HG03565 (cell line): ENCODE results near the gene NUDT12.

ENCODE experiments used
- ATAC-seq: cut with Tn5 transposase; IDR thresholded peaks from one replicate; pipeline ENCODE4 v1.9.1; 2021; ENCODE audit warnings: mild to moderate bottlenecking, moderate library complexity; ENCODE audit not compliant: unreplicated experiment

Gene NUDT12

DNA sequence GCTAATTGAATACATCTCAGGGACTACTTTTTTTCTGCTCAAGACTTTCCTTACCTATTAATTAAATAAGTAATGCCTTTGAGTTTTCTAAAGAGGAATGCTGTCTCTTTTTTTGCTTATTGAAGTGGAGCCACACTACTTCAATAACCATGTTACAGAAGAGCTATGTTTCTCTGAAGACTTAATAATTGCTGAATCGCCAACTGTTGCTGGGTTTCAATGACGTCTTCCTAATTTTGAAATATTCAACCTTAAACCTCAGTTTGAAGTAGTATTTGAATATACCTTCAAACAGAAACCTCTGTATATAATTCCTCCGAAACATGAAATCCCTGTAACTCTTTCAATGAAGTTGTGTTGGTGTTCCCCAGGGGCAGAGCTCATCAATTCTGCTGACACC, 21.0 kb downstream of the NUDT12 start:
- ATAC-seq: no peak

- ATAC-seq: peak; percentile 41
These were observed 21.5 kb downstream of the NUDT12 start for GRCh38 chr5:103541114-103541513.

- ATAC-seq: no peak
These were observed 22.9 kb downstream of the NUDT12 start for GRCh38 chr5:103539376-103540330.

DNA sequence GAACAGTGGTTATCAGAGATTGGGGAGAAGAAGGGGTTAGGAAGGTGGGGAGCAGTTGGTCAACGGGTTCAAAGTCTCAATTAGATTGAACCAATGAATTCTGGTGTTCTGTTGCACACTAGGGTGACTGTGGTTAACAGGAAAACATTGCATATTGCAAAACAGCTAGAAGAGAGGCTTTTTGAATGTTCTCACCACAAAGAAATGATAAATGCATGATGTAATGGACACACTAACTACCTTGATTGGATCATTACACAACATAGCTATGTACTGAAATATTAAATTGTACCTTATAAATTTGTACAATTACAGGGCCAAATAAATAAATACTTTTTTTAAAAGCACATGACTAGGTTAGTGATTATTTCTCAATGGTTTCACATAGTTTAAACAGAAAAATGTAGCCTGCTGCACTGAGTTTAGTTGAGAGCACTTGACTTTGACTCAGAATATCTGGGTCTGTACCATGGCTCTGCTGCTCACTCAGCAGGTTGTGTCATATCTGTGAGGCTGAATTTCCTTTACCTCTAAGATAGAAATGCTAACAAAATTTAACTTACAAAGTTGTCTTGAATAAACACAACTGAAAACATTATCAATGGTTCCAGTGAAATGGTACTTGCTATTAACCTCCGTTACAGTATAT, 30.4 kb downstream of the NUDT12 start:
- no peak for ATAC-seq

- ATAC-seq: no peak
These were observed 36.2 kb downstream of the NUDT12 start for GRCh38 chr5:103526164-103526915.

GRCh38 chr5:103525361-103525760, 37.2 kb downstream of the NUDT12 start:
- no peak for ATAC-seq

DNA sequence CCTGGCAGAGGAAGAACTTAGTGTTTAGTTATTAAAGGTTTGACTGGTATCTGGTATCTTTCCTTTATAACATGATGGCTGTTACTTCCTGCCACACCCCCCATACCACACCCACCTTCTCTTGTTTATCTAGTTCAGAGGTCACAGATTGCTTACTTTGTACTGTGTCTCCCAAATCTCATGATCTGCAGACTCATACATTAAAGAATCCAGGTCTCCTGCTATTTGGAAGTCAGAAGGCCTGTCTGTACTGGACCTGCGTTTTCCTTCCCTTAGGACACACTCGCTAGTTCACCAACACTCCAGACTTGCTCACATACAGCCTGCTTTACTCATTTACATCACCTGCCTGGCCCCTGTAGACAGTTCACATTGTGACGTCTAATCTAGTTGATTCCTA, 39.3 kb downstream of the NUDT12 start:
- no peak for ATAC-seq

DNA sequence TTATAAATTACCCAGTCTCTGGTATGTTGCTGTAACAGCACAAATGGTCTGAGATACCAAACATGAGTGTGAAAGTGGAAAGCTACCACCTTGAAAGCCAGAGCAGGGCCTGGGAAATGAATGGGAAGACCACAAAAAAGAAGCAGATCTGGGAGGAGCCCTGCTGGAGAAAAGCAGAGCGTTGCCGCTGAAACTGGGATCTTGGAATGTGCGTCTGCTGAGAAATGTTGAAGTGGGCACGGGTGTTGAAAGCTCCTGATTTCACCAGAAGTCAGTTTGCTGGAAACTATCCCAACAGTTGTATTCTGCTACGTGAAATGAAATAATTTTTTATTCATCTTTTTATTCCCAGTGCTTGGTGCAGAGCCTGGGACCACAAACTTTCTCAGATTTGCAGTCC, 40.0 kb downstream of the NUDT12 start:
- no peak for ATAC-seq

DNA sequence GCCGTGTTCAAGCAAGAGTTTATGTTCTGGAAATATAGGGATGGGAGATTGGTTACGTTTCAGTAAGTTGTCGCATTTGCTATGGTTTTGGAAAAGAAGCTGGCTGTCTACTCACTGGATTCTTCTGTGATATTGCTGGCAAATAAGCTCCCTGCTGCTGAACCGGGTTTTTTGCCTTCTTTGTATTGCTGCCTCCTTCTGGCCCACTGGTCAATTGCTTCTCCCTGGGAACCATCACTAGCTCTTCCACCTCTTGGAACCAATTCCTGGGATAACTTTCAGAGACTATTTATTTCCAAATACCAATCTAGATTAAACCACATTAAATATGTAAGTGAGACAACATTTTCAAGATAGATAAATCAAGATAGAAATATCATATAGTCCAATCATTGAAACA, 43.0 kb downstream of the NUDT12 start:
- ATAC-seq: no peak

- no peak for ATAC-seq
These were observed 48.2 kb downstream of the NUDT12 start for GRCh38 chr5:103514371-103514770.

- no peak for ATAC-seq
These were observed 48.9 kb downstream of the NUDT12 start for GRCh38 chr5:103513701-103514100.

GRCh38 chr5:103512500-103512899, 50.1 kb downstream of the NUDT12 start:
- no peak for ATAC-seq

DNA sequence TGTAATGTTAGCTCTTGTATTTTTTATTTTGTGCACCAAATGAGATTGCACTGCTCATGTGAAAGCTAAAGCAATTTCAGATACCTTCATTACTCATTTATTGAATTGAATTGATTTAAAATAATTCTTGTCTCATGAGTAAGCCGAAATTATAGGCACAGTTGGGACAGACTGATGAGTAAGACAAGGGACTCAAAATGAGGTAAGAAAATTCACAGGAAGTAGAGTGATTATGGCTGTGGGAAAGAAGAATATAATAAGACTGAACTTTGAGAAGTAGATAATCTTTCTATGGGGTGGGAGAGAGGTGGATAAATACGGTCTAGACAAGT, 51.1 kb downstream of the NUDT12 start:
- ATAC-seq: no peak

- no peak for ATAC-seq
These were observed 51.6 kb downstream of the NUDT12 start for GRCh38 chr5:103510851-103511553.

DNA sequence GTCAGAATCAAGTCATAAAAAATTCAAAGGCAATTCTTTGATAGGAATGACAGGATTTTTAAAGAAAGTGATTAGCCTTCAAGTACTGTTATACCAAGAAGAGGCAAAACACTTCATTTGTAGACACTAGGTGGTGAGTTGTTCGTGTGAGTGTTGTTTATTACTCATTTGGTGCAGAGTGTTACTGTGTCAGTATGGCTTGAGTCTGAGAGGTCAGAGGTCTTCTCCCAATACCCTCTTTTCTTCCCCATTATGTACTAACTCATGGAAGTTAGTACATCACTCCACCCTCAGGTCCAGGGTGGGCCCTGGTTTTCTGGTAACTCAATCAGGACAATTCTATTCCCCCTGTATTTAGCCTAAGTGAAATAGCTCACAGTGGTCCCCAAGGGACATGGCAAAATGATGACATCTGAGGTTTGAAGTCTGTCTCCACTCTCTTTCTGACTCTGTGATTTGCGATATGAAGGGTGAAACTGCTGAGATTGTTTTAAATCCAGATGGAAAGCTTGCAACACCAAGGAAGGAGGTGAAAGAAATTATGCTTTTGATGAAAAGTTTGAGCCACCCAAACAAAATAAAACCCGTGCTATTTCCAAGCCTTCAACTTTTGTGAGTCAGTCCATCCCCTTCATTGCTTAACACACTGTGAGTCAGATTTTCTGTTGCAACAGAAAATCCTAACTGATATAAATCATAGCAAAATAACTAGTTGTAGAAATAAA, 56.8 kb downstream of the NUDT12 start:
- no peak for ATAC-seq

DNA sequence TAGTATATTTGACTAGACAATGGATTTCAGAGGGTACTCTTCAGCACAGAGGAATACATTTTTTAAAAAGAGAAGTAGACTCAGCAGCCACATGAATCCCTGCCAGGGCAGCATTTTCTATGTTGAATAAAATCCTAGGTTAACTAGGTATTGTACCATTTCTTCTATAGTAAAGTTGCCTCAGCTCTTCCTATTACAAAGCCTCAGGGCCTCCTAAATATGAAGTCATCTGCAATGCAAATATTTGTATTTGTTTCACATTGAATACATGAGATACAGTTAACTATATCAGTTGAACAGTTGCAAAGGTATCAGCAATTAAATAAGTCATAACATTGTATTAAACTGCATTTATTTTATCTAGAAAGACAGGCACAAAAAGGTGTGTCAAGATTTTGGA, 59.5 kb downstream of the NUDT12 start:
- no peak for ATAC-seq

GRCh38 chr5:103502662-103503061, 59.9 kb downstream of the NUDT12 start:
- no peak for ATAC-seq
